Measurements from ENCODE around the gene MTMR12. TPM values are rescaled to one million over a fixed set of nuclear protein-coding genes. Genes with fewer than 3 reads are reported as not detected.

Gene MTMR12
- total and polyA plus RNA-seq, 10 of the 15 experiments (the other 5 are each of a cell fraction or from before 2014, with no cell fraction given), result 5.0 to 22.9 (median 16.3) TPM

DNA sequence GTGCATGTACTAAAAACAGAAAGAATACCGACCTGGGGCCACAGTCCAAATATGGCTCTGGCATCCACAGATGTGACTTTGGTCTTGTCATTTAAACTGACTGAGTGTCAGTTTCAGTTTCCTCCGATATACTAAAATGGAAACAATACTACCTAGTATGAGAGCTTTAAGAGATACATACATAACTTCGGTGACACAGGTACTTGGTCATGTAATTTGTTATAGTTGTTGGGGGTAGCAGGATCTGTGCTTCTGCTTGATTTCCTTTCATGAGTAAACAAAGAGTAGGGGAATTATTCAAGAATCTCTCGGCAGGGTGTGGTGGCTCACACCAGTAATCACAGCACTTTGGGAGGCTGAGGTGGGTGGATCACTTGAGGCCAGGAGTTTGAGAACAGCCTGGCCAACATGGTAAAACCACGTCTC lies 32.1 kb downstream of the MTMR12 start (continued):
- TF ChIP-seq LARP7 (IDR thresholded peaks at IDR 0.05), result no peak
- no peak for TF ChIP-seq IRF5 (IDR thresholded peaks at IDR 0.05; ENCODE audit: borderline replicate concordance)
- TF ChIP-seq JUND (IDR thresholded peaks at IDR 0.05; ENCODE audit: low read depth, low read length), result no peak
- TF ChIP-seq BCL3 (IDR thresholded peaks at IDR 0.05; ENCODE audit: borderline replicate concordance, insufficient read depth, low read depth, low read length, poor library complexity, severe bottlenecking), result no peak
- TF ChIP-seq CBX3 (IDR thresholded peaks at IDR 0.05; ENCODE audit: borderline replicate concordance, low read depth), result no peak
- TF ChIP-seq, protein P1, sequence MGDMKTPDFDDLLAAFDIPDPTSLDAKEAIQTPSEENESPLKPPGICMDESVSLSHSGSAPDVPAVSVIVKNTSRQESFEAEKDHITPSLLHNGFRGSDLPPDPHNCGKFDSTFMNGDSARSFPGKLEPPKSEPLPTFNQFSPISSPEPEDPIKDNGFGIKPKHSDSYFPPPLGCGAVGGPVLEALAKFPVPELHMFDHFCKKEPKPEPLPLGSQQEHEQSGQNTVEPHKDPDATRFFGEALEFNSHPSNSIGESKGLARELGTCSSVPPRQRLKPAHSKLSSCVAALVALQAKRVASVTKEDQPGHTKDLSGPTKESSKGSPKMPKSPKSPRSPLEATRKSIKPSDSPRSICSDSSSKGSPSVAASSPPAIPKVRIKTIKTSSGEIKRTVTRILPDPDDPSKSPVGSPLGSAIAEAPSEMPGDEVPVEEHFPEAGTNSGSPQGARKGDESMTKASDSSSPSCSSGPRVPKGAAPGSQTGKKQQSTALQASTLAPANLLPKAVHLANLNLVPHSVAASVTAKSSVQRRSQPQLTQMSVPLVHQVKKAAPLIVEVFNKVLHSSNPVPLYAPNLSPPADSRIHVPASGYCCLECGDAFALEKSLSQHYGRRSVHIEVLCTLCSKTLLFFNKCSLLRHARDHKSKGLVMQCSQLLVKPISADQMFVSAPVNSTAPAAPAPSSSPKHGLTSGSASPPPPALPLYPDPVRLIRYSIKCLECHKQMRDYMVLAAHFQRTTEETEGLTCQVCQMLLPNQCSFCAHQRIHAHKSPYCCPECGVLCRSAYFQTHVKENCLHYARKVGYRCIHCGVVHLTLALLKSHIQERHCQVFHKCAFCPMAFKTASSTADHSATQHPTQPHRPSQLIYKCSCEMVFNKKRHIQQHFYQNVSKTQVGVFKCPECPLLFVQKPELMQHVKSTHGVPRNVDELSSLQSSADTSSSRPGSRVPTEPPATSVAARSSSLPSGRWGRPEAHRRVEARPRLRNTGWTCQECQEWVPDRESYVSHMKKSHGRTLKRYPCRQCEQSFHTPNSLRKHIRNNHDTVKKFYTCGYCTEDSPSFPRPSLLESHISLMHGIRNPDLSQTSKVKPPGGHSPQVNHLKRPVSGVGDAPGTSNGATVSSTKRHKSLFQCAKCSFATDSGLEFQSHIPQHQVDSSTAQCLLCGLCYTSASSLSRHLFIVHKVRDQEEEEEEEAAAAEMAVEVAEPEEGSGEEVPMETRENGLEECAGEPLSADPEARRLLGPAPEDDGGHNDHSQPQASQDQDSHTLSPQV (IDR thresholded peaks at IDR 0.05), result no peak
- no peak for TF ChIP-seq IRF4 (IDR thresholded peaks at IDR 0.05; ENCODE audit: low read depth, low read length)
- no peak; a peak in 2 of 4 replicates for TF ChIP-seq IKZF2 (IDR thresholded peaks at IDR 0.05)
- TF ChIP-seq NBN (IDR thresholded peaks at IDR 0.05), result peak; percentile 73
- TF ChIP-seq PML (IDR thresholded peaks at IDR 0.05; ENCODE audit: low read length), result peak; percentile 69; the same call in 1 of the 2 replicates
- peak; percentile 66 for TF ChIP-seq JUNB (IDR thresholded peaks at IDR 0.05)
- TF ChIP-seq E4F1 (IDR thresholded peaks at IDR 0.05; ENCODE audit: borderline replicate concordance, partially characterized antibody), result no peak
- TF ChIP-seq GABPA (IDR thresholded peaks at IDR 0.05; ENCODE audit: low read depth), result no peak
- no peak for TF ChIP-seq USF1 (IDR thresholded peaks at IDR 0.05; ENCODE audit: borderline replicate concordance, extremely low read length, insufficient read depth, low read depth, low read length)
- TF ChIP-seq FOS (IDR thresholded peaks at IDR 0.05; ENCODE audit: borderline replicate concordance, extremely low read depth, insufficient read length), result no peak
- no peak for TF ChIP-seq ZNF24 (IDR thresholded peaks at IDR 0.05)
- no peak for TF ChIP-seq HSF1 (IDR thresholded peaks at IDR 0.05; ENCODE audit: low read depth, low read length)
- TF ChIP-seq E2F4 (IDR thresholded peaks at IDR 0.05; ENCODE audit: low read depth, low read length), result no peak
